ENCODE measurements around the gene CLIC3.

CLIC3 gene

DNA sequence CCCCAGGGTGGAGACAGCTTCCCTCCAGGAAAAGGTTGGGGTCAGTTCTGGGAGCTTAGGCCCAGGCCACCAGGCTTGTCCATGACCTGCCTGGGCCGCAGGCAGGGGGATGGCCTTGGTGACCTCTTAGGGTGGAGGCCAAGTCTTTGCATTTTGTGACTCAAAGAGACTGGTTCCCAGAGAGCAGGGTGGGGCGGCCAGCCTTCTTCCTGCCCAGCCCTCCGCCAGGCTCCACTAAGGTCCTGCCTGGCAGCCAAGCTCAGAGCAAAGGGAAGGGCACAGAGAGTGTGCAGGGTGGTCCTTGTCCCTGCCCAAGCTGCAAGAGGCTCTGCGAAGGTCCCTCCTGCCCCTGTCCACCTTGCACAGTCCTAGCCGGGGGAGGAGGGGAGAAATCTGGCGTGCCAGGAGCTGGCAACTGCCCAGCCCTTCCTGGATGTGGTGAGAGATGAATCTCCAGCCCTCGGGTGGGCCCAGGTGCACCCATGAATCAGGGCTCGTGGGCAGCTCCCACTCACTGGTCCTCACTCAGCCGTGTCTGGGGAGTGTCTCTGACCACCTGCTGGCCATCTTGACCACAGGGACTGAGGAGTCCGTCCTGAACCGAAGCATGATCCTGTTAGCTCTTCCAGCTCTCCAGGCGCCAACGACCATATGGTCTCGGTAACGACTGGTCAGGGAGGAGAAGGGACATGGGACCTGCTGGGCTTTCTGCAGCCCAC is 21.4 kb downstream of the CLIC3 start:
- Histone ChIP-seq H3K27ac (ENCODE audit: low read length) (no peak overlapping the region), H3K79me2 (ENCODE audit: insufficient read depth, low read length) (no peaks in the 10 kb centered on the region), H3K36me3 (ENCODE audit: insufficient read depth, low read length) (no peaks in the 10 kb centered on the region), H3K4me1 (ENCODE audit: insufficient read depth, low read length) (no peaks in the 10 kb centered on the region), H3K9ac (ENCODE audit: low read depth, low read length) (no peak overlapping the region), H4K20me1 (ENCODE audit: insufficient read depth, low read length) (no peaks in the 10 kb centered on the region), H3K4me3 (ENCODE audit: low read depth in 1 of 2, low read length in 2 of 2) (no peak overlapping the region), H3K9me3 (ENCODE audit: insufficient read depth, low read length, severe bottlenecking) (no peaks in the 10 kb centered on the region), H3K4me2 (ENCODE audit: insufficient read depth, low read length) (no peak overlapping the region), H3K27me3 (ENCODE audit: insufficient read depth, low read length, poor library complexity) (no peaks in the 10 kb centered on the region), H2AFZ (ENCODE audit: low read depth, low read length) (no peak overlapping the region)
- TF ChIP-seq, protein P1, sequence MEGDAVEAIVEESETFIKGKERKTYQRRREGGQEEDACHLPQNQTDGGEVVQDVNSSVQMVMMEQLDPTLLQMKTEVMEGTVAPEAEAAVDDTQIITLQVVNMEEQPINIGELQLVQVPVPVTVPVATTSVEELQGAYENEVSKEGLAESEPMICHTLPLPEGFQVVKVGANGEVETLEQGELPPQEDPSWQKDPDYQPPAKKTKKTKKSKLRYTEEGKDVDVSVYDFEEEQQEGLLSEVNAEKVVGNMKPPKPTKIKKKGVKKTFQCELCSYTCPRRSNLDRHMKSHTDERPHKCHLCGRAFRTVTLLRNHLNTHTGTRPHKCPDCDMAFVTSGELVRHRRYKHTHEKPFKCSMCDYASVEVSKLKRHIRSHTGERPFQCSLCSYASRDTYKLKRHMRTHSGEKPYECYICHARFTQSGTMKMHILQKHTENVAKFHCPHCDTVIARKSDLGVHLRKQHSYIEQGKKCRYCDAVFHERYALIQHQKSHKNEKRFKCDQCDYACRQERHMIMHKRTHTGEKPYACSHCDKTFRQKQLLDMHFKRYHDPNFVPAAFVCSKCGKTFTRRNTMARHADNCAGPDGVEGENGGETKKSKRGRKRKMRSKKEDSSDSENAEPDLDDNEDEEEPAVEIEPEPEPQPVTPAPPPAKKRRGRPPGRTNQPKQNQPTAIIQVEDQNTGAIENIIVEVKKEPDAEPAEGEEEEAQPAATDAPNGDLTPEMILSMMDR (IDR thresholded peaks at IDR 0.05; ENCODE audit: borderline replicate concordance, extremely low read depth, low read length, poor library complexity, severe bottlenecking) = no peak
- no peak for TF ChIP-seq EZH2 (IDR thresholded peaks at IDR 0.05; ENCODE audit: borderline replicate concordance, low read depth, low read length, severe bottlenecking)
- no peak for DNase-seq
- ATAC-seq (ENCODE audit: insufficient read depth, low read depth) = no peak

DNA sequence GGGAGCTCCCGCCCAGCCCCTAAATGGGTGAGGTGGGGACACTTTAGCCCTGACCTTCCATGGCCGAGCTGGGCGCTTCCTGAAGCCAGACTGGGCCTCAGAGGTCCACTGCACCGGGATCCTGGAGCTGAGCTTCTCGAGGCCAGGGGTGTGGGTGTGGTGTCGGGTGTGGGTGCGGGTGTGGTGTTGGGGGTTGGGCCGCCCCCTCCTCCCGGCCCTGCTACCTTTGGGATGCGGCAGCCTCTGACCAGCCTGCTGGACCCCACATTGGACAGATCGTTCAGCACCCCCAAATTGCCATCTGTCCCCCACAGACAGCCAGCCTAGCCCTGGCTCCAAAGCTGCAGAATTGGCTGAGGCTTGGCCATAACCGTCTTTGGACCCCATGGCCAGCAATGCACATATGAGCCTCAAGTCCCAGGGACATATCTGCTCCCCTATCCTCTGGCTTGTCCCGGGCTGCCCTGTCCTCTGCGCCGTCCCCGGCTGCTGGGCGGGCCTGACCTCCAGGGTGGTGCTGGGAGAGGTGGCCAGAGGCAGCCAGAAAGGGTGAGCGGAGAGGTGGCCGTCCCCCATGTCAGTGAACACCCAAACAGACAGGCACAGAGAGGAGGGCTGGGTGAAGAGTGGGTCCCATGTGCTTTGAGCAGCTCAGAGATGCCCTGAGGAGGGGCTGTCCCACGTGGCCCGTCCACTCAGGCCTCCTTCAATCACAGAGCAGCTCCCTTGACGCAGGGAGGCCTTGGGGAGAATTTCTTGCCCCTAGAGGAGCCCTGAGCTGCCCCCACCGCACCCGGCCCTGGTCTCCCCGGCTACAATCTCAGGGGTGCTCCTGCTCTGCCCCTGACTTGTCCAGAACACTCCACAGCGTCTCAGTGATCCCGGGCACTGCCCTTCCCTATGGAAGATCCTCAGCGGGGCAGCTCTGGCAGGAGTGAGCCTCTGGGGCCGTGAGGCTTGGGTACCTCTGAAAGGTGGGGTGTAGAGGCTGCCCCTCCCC is 22.4 kb downstream of the CLIC3 start:
- no peak for ATAC-seq (ENCODE audit: insufficient read depth, low read depth)
- no peak for DNase-seq
- no peak overlapping the region for H2AFZ ChIP-seq (ENCODE audit: low read depth, low read length)

DNA sequence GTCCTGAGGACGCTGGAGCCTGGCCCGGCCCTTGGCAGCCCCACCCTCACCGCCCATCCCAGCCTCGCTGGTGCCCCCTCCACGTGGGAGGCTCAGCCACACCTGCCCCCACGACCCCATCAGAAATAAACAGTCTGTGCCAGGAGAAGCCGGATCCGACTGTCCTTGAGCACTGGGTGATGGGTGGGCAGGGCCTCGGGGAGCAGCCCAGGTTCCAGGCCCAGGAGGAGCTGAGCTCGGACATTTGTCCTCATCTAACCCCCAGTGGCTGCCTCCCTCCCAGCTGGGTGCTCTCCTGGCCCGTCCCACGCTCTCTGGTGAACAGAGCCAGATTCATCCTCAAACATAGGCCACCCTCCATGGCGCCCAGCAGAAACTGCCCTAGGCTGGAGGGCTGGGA is 23.6 kb downstream of the CLIC3 start:
- H3K27me3 ChIP-seq (ENCODE audit: insufficient read depth, low read length, poor library complexity) = no peaks in the 10 kb centered on the region
- no peaks in the 10 kb centered on the region for H3K4me1 ChIP-seq (ENCODE audit: insufficient read depth, low read length)
- no peak overlapping the region for H3K4me2 ChIP-seq (ENCODE audit: insufficient read depth, low read length)
- no peak overlapping the region for H3K4me3 ChIP-seq (ENCODE audit: low read depth in 1 of 2, low read length in 2 of 2)
- no peaks in the 10 kb centered on the region for H3K9me3 ChIP-seq (ENCODE audit: insufficient read depth, low read length, severe bottlenecking)
- no peaks in the 10 kb centered on the region for H3K79me2 ChIP-seq (ENCODE audit: insufficient read depth, low read length)
- DNase-seq (no peak), ATAC-seq (ENCODE audit: insufficient read depth, low read depth) (no peak)
- TF ChIP-seq, protein P1 (IDR thresholded peaks at IDR 0.05; ENCODE audit: borderline replicate concordance, extremely low read depth, low read length, poor library complexity, severe bottlenecking) = no peak
- H3K36me3 ChIP-seq (ENCODE audit: insufficient read depth, low read length) = no peaks in the 10 kb centered on the region
- no peaks in the 10 kb centered on the region for H4K20me1 ChIP-seq (ENCODE audit: insufficient read depth, low read length)
- no peak overlapping the region for H3K27ac ChIP-seq (ENCODE audit: low read length)
- no peak overlapping the region for H2AFZ ChIP-seq (ENCODE audit: low read depth, low read length)
- H3K9ac ChIP-seq (ENCODE audit: low read depth, low read length) = no peak overlapping the region

More for the DNA sequence above, 22.4 kb downstream of the CLIC3 start:
- no peaks in the 10 kb centered on the region for H3K27me3 ChIP-seq (ENCODE audit: insufficient read depth, low read length, poor library complexity)
- H3K79me2 ChIP-seq (ENCODE audit: insufficient read depth, low read length) = no peaks in the 10 kb centered on the region
- H4K20me1 ChIP-seq (ENCODE audit: insufficient read depth, low read length) = no peaks in the 10 kb centered on the region
- H3K9me3 ChIP-seq (ENCODE audit: insufficient read depth, low read length, severe bottlenecking) = no peaks in the 10 kb centered on the region
- H3K4me2 ChIP-seq (ENCODE audit: insufficient read depth, low read length) = no peak overlapping the region
- H3K4me1 ChIP-seq (ENCODE audit: insufficient read depth, low read length) = no peaks in the 10 kb centered on the region
- no peak overlapping the region for H3K9ac ChIP-seq (ENCODE audit: low read depth, low read length)
- no peak overlapping the region for H3K27ac ChIP-seq (ENCODE audit: low read length)
- H3K4me3 ChIP-seq (ENCODE audit: low read depth in 1 of 2, low read length in 2 of 2) = no peak overlapping the region
- no peak for TF ChIP-seq EZH2 (IDR thresholded peaks at IDR 0.05; ENCODE audit: borderline replicate concordance, low read depth, low read length, severe bottlenecking)
- TF ChIP-seq, protein P1 (IDR thresholded peaks at IDR 0.05; ENCODE audit: borderline replicate concordance, extremely low read depth, low read length, poor library complexity, severe bottlenecking) = no peak
- H3K36me3 ChIP-seq (ENCODE audit: insufficient read depth, low read length) = no peaks in the 10 kb centered on the region

Data from DND-41 (cell line).